ENCODE data around the gene CPZ.

The CPZ gene

GRCh38 chr4:8581094-8581861, 11.3 kb upstream of the CPZ start:
- no peak for FAIRE-seq

- no peak for FAIRE-seq
Measured at GRCh38 chr4:8582016-8582415, 10.5 kb upstream of the CPZ start.

GRCh38 chr4:8582436-8582835, 10.1 kb upstream of the CPZ start:
- FAIRE-seq: no peak

GRCh38 chr4:8582941-8583654, 9.5 kb upstream of the CPZ start:
- no peak for FAIRE-seq

- no peak for FAIRE-seq
Measured at GRCh38 chr4:8583655-8584025, 8.9 kb upstream of the CPZ start.

- no peak for FAIRE-seq
Measured at GRCh38 chr4:8585186-8585585, 7.4 kb upstream of the CPZ start.

- no peak for FAIRE-seq
Measured at GRCh38 chr4:8585721-8586212, 6.8 kb upstream of the CPZ start.

GRCh38 chr4:8586246-8586645, 6.3 kb upstream of the CPZ start:
- no peak for FAIRE-seq

GRCh38 chr4:8586671-8587468, 5.7 kb upstream of the CPZ start:
- FAIRE-seq: no peak

GRCh38 chr4:8587469-8588195, 4.9 kb upstream of the CPZ start:
- no peak for FAIRE-seq

- FAIRE-seq: no peak
Measured at GRCh38 chr4:8588196-8588470, 4.4 kb upstream of the CPZ start.

GRCh38 chr4:8589336-8589735, 3.2 kb upstream of the CPZ start:
- no peak for FAIRE-seq

- FAIRE-seq: no peak
Measured at GRCh38 chr4:8589823-8590545, 2.6 kb upstream of the CPZ start.

- no peak for FAIRE-seq
Measured at GRCh38 chr4:8590546-8590880, 2.1 kb upstream of the CPZ start.

- no peak for FAIRE-seq
Measured at GRCh38 chr4:8591114-8591513, 1.5 kb upstream of the CPZ start.

GRCh38 chr4:8591626-8592365, 769 bp upstream of the CPZ start:
- FAIRE-seq: no peak

GRCh38 chr4:8593264-8594096, 915 bp downstream of the CPZ start:
- no peak for FAIRE-seq

- no peak for FAIRE-seq
Measured at GRCh38 chr4:8594097-8595038, 1.8 kb downstream of the CPZ start.

GRCh38 chr4:8595237-8596087, 2.9 kb downstream of the CPZ start:
- no peak for FAIRE-seq

Measured in colon (tissue), 2 donors.